GM21717 (cell line): ENCODE measurements around the gene WWP2.

Experiments
- ATAC-seq: cut with Tn5 transposase; IDR thresholded peaks from one replicate; pipeline ENCODE4 v1.9.1; 2021; ENCODE audit warnings: mild to moderate bottlenecking, moderate library complexity; ENCODE audit not compliant: unreplicated experiment

The WWP2 gene

GRCh38 chr16:69924041-69924775 lies 162.1 kb downstream of the WWP2 start:
- ATAC-seq = no peak

GRCh38 chr16:69924777-69925191 lies 162.7 kb downstream of the WWP2 start:
- ATAC-seq = no peak

GRCh38 chr16:69925311-69925710 lies 163.2 kb downstream of the WWP2 start:
- ATAC-seq = no peak

- no peak for ATAC-seq
Measured at GRCh38 chr16:69926241-69926640, 164.1 kb downstream of the WWP2 start.

- ATAC-seq = no peak
Measured at GRCh38 chr16:69927056-69927757, 165.1 kb downstream of the WWP2 start.

GRCh38 chr16:69928856-69929400 lies 166.8 kb downstream of the WWP2 start:
- ATAC-seq = no peak

GRCh38 chr16:69929480-69929879 lies 167.3 kb downstream of the WWP2 start:
- no peak for ATAC-seq

GRCh38 chr16:69930117-69930776 lies 168.1 kb downstream of the WWP2 start:
- ATAC-seq = no peak

GRCh38 chr16:69931631-69932030 lies 169.5 kb downstream of the WWP2 start:
- no peak for ATAC-seq

- ATAC-seq = no peak
Measured at GRCh38 chr16:69932228-69932627, 170.1 kb downstream of the WWP2 start.

- ATAC-seq = no peak
Measured at GRCh38 chr16:69932691-69933392, 170.7 kb downstream of the WWP2 start.

GRCh38 chr16:69934044-69934443 lies 171.9 kb downstream of the WWP2 start:
- no peak for ATAC-seq

- ATAC-seq = no peak
Measured at GRCh38 chr16:69934751-69935150, 172.6 kb downstream of the WWP2 start.

- no peak for ATAC-seq
Measured at GRCh38 chr16:69935278-69935711, 173.2 kb downstream of the WWP2 start.

- no peak for ATAC-seq
Measured at GRCh38 chr16:69935740-69936139, 173.6 kb downstream of the WWP2 start.

- ATAC-seq = no peak
Measured at GRCh38 chr16:69936252-69936651, 174.1 kb downstream of the WWP2 start.

- no peak for ATAC-seq
Measured at GRCh38 chr16:69936751-69937211, 174.6 kb downstream of the WWP2 start.

- ATAC-seq = no peak
Measured at GRCh38 chr16:69937465-69937951, 175.4 kb downstream of the WWP2 start.

GRCh38 chr16:69938981-69939820 lies 177.1 kb downstream of the WWP2 start:
- ATAC-seq = no peak
